NCI-H128 (cell line): ENCODE data around the gene NUDT1.

Experiments used
- DNase-seq: peaks from one replicate; lab custom pipeline; 2025; ENCODE audit not compliant: unreplicated experiment; lab: John Stamatoyannopoulos, UW

The NUDT1 gene

GRCh38 chr7:2295936-2296620 lies 54.1 kb downstream of the NUDT1 start:
- DNase-seq: no peak

GRCh38 chr7:2296832-2297231 lies 54.8 kb downstream of the NUDT1 start:
- DNase-seq: no peak

DNA sequence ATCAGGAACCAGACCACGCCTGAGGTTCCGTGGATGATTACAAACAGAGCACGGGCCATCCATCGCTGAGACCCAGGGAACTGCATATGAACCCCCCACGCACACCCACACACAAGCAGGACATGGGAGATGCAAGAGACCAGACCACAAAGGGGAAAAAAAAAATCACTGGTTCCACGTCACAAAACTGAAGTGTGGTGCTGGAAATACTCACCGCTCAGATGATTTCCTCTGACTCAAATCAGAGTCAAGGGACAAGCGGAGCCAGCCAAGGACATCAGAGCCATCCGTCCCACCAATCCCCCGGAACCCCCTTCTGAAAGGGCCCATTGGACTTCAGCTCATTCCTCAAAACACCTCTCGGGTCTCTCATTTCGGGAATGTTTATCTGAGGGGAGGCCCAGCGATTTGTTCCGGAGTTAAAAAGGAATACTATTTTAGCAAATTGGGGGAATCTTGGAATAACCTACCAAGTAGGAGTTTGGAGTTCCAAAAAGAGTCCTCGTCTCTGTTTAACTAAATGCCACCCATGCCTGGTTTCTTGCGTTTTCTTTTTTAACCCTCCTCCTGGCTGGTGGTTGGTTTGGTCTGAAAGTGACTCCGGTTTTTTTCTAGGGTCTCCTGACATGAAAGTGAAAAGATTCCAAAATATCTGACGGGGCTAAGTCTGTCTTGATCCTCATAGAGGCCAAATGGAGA lies 57.3 kb downstream of the NUDT1 start:
- no peak for DNase-seq

DNA sequence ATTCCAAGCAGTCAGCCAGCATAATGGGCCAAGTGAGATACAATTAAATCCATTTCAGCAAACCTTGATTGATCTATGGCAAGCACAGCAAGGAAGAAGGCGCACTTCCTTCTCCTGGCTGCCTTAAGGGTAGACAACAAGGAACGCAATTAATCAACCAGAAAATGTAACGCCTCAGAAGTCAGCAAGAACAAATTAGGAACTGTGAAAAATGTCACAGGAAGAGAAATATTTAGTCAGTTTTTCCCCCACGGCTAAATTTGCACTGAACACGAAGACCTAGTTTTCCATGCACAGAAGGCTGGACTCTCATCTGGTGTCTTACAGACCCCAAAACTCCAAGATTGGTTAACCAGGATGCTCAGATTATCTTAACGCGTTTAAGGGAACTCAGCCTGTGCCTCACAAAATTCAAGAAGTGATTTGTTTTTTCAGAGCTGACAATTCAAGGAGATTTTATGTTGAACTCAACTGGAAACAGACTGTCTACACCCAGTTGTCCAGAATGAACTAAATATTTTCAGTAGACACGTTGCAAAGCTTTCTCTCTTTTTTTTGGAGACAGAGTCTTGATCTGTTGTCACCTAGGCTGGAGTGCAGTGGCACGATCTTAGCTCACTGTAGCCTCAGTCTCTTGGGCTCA lies 58.0 kb downstream of the NUDT1 start:
- DNase-seq: no peak
